Neural progenitor cell (in vitro differentiated cells): ENCODE measurements around the gene C1QTNF1. TPM values are rescaled to one million over a fixed set of nuclear protein-coding genes. Genes with fewer than 3 reads are reported as not detected.

Experiments used
- DNase-seq: peaks from one replicate; pipeline ENCODE4 v3.0.0-alpha.2; 2016; ENCODE audit warnings: low spot score
- H2AFZ ChIP-seq: fragments of 200-600 bp; sonication (generic); replicated peaks from 2 replicates; pipeline ENCODE4 v1.6.1; 2016; ENCODE audit warnings: antibody characterized with exemption
- H3F3A ChIP-seq: fragments of 200-600 bp; sonication (generic); 2 replicates; pipeline ENCODE4 v1.6.1; 2016; ENCODE audit warnings: antibody characterized with exemption, low read depth
- H3K27ac ChIP-seq: fragments of 200-600 bp; sonication (generic); 2 replicates; pipeline ENCODE4 v1.5.1; 2016; ENCODE audit warnings: mild to moderate bottlenecking
- H3K27me3 ChIP-seq: fragments of 200-600 bp; sonication (generic); 2 replicates; pipeline ENCODE4 v1.6.1; 2016; ENCODE audit warnings: mild to moderate bottlenecking, moderate library complexity
- H3K36me3 ChIP-seq: fragments of 200-600 bp; sonication (generic); 2 replicates; pipeline ENCODE4 v1.5.1; 2016
- H3K4me1 ChIP-seq: fragments of 200-600 bp; sonication (generic); 2 replicates; pipeline ENCODE4 v1.6.1; 2016; ENCODE audit warnings: mixed run types
- H3K4me2 ChIP-seq: fragments of 200-600 bp; sonication (generic); 2 replicates; pipeline ENCODE4 v1.6.1; 2016
- H3K4me3 ChIP-seq: fragments of 200-600 bp; sonication (generic); 2 replicates; pipeline ENCODE4 v1.5.1; 2016
- H3K79me2 ChIP-seq: fragments of 200-600 bp; sonication (generic); 2 replicates; pipeline ENCODE4 v1.6.1; 2016; ENCODE audit warnings: low read depth
- H3K9ac ChIP-seq: fragments of 200-600 bp; sonication (generic); 2 replicates; pipeline ENCODE4 v1.6.1; 2016
- H3K9me3 ChIP-seq: fragments of 200-600 bp; sonication (generic); 2 replicates; pipeline ENCODE4 v1.5.1; 2016; ENCODE audit warnings: low read depth
- H4K20me1 ChIP-seq: fragments of 200-600 bp; sonication (generic); 2 replicates; pipeline ENCODE4 v1.6.1; 2016; ENCODE audit warnings: low read depth
- H3K27ac Mint-ChIP-seq: 3 replicates; pipeline ENCODE4 v1.8.0; 2021; ENCODE audit warnings: mixed read lengths
- H3K27me3 Mint-ChIP-seq: 2 replicates; pipeline ENCODE4 v1.8.0; 2022; ENCODE audit warnings: low read depth, mild to moderate bottlenecking, inconsistent platforms, moderate library complexity, mixed read lengths; ENCODE audit not compliant: insufficient read depth
- H3K36me3 Mint-ChIP-seq: 3 replicates; pipeline ENCODE4 v1.8.0; 2021; ENCODE audit warnings: mixed read lengths
- H3K4me1 Mint-ChIP-seq: 3 replicates; pipeline ENCODE4 v1.8.0; 2021; ENCODE audit warnings: mixed read lengths
- H3K4me3 Mint-ChIP-seq: 3 replicates; pipeline ENCODE4 v1.8.0; 2021; ENCODE audit warnings: mild to moderate bottlenecking, moderate library complexity, mixed read lengths
- H3K9me3 Mint-ChIP-seq: 3 replicates; pipeline ENCODE4 v1.8.0; 2020; ENCODE audit warnings: mixed read lengths
- CTCF ChIP-seq: fragments of 200-600 bp; sonication (generic); IDR thresholded peaks from 2 replicates; pipeline ENCODE4 v1.5.1; 2017; ENCODE audit warnings: antibody characterized with exemption, mild to moderate bottlenecking
- EZH2 ChIP-seq: fragments of 200-600 bp; sonication (generic); IDR thresholded peaks from 2 replicates; pipeline ENCODE4 v1.6.1; 2017; ENCODE audit warnings: antibody characterized with exemption, mild to moderate bottlenecking, moderate library complexity
- EZH2phosphoT487 ChIP-seq: fragments of 200-600 bp; sonication (generic); IDR thresholded peaks from 2 replicates; pipeline ENCODE4 v1.6.1; 2017; ENCODE audit warnings: antibody characterized with exemption
- total RNA-seq: library from RNA; depleted of rRNA; stranded (reverse); fragments of >200 nt; gene quantifications from 2 replicates; pipeline ENCODE4 v1.2.3, GENCODE V29; 2015; ENCODE audit warnings: low replicate concordance

C1QTNF1 gene
- total RNA-seq, 1 donor from 2014 or later, result 1.4 TPM

DNA sequence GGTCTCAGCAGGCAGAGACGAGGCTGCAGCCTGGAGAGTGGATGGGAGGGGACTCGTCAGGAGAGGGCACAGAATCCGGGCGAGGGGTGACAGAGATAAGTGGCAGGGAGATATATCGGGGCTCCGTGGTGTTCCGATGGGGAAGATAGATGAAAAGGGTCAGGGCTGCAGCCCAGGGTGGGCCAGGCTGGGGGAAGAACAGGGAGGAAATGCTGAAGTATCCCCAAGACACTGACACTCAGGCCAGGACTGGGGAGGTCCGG is 46.4 kb upstream of the C1QTNF1 start:
- Histone ChIP-seq H4K20me1 (no peaks in the 10 kb centered on the region), H3K27me3 (no peaks in the 10 kb centered on the region), H3K4me3 (no peak overlapping the region), H3K4me2 (peak overlapping the region; percentile 13), H3K4me1 (peaks cover 30% of the 10 kb centered on the region), H3K36me3 (no peaks in the 10 kb centered on the region), H3F3A (peaks cover 23% of the 10 kb centered on the region), H3K27ac (no peak overlapping the region), H3K9me3 (no peaks in the 10 kb centered on the region), H3K9ac (no peak overlapping the region), H3K79me2 (peaks cover 13% of the 10 kb centered on the region), H2AFZ (no peak overlapping the region)
- H3K4me3 Mint-ChIP-seq, result no peak overlapping the region
- H3K27ac Mint-ChIP-seq, result peak overlapping the region; percentile 59
- no peaks in the 10 kb centered on the region for H3K9me3 Mint-ChIP-seq
- no peak for TF ChIP-seq EZH2
- no peak for TF ChIP-seq CTCF
- no peak for DNase-seq
- no peaks in the 10 kb centered on the region for H3K36me3 Mint-ChIP-seq
- H3K27me3 Mint-ChIP-seq, result peaks cover 3% of the 10 kb centered on the region
- H3K4me1 Mint-ChIP-seq, result peaks cover 31% of the 10 kb centered on the region

DNA sequence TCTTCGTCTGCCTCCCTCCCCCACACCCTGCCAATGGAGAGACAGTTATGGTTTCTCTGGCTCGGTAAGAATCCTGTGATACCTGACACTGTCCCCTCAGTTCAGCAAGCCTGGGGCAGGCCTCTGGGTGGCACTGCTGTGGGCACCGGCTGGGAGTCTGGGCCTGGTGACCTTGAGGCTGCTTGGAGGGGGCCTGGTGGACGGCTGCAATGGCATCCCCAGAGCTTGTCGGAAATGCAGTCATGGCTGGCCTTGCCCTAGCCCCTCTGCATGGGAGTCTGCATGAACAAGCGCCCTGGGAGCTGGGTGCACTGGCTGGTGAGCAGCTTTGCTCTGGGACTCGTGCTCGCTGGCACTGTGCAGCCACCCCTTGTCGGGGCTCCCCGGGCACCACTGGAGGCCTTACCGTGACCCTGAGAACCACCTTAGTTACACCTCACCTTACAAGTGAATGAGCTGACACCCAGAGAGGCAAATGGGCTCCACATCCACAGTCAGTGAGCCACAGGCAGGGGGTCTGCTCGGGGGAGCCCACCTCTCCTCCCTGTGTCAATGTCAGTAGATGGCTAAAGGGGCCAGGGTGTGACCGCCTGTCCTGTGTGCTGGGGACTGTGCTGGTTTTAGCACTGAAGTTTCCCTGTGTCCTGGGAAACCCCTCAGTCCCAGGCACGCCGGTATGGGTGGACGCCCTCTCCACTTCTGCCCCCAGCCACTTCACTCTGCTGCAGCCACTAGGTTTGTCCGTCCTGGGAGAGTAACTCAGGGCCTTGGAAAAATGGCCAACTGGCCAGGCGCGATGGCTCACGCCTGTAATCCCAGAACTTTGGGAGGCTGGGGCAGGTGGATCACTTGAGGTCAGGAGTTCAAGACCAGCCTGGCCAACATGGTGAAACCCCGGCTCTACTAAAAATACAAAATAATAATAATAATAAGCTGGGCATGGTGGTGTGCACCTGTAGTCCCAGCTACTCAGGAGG is 45.7 kb upstream of the C1QTNF1 start:
- Mint-ChIP-seq H3K36me3 (no peaks in the 10 kb centered on the region), H3K4me3 (no peak overlapping the region), H3K4me1 (peaks cover 30% of the 10 kb centered on the region), H3K27me3 (peaks cover 3% of the 10 kb centered on the region), H3K27ac (no peak overlapping the region), H3K9me3 (no peaks in the 10 kb centered on the region)
- Histone ChIP-seq H3K4me2 (peak overlapping the region; percentile 13), H2AFZ (no peak overlapping the region), H3K9me3 (no peaks in the 10 kb centered on the region), H3K9ac (no peak overlapping the region), H3K79me2 (peaks cover 13% of the 10 kb centered on the region), H3K27ac (no peak overlapping the region), H3K27me3 (no peaks in the 10 kb centered on the region), H3F3A (peaks cover 23% of the 10 kb centered on the region), H4K20me1 (no peaks in the 10 kb centered on the region), H3K4me3 (no peak overlapping the region), H3K4me1 (peaks cover 26% of the 10 kb centered on the region), H3K36me3 (no peaks in the 10 kb centered on the region)
- no peak for DNase-seq
- no peak for TF ChIP-seq EZH2
- no peak for TF ChIP-seq EZH2phosphoT487
- no peak for TF ChIP-seq CTCF

- H3F3A ChIP-seq, result peaks cover 23% of the 10 kb centered on the region
- DNase-seq, result peak; percentile 66
- H3K36me3 ChIP-seq, result no peaks in the 10 kb centered on the region
- no peaks in the 10 kb centered on the region for H3K9me3 Mint-ChIP-seq
- peaks cover 24% of the 10 kb centered on the region for H3K4me1 ChIP-seq
- H3K27ac ChIP-seq, result no peak within 1 kb of the TSS
- H3K36me3 Mint-ChIP-seq, result no peaks in the 10 kb centered on the region
- H3K9ac ChIP-seq, result no peak within 1 kb of the TSS
- H3K27me3 ChIP-seq, result no peaks in the 10 kb centered on the region
- peaks cover 21% of the 10 kb centered on the region for H3K4me1 Mint-ChIP-seq
- no peaks in the 10 kb centered on the region for H4K20me1 ChIP-seq
- peak within 1 kb of the TSS; percentile 7 for H2AFZ ChIP-seq
- H3K27ac Mint-ChIP-seq, result peak within 1 kb of the TSS; percentile 46
- no peak for TF ChIP-seq CTCF
- peaks cover 13% of the 10 kb centered on the region for H3K79me2 ChIP-seq
- H3K4me2 ChIP-seq, result peak within 1 kb of the TSS; percentile 64
- H3K4me3 Mint-ChIP-seq, result no peak within 1 kb of the TSS
- no peaks in the 10 kb centered on the region for H3K27me3 Mint-ChIP-seq
- peak within 1 kb of the TSS; percentile 10 for H3K4me3 ChIP-seq
- no peaks in the 10 kb centered on the region for H3K9me3 ChIP-seq
Observed at GRCh38 chr17:78979780-78980623, 44.0 kb upstream of the C1QTNF1 start, which contains the start of gene LGALS3BP. Gene LGALS3BP (minus strand): TSS chr17:78979923. CDS start chr17:78977191, 2,732 bp downstream.
